ENCODE results near the gene MARVELD3. TPM values are rescaled to one million over a fixed set of nuclear protein-coding genes. Genes with fewer than 3 reads are reported as not detected.

Gene MARVELD3
- total and polyA plus RNA-seq, 2 of the 8 experiments (the other 6 are each of a cell fraction or from before 2014, with no cell fraction given): 18.0 to 34.8 TPM

- TF ChIP-seq CHD7 (IDR thresholded peaks at IDR 0.05; ENCODE audit: insufficient replicate concordance, low read length): no peak
- no peak for TF ChIP-seq POU5F1 (IDR thresholded peaks at IDR 0.05; ENCODE audit: low read depth, low read length)
- TF ChIP-seq TCF12 (IDR thresholded peaks at IDR 0.05; ENCODE audit: low read depth, low read length): no peak
- no peak for TF ChIP-seq GABPA (IDR thresholded peaks at IDR 0.05; ENCODE audit: borderline replicate concordance, insufficient read depth, low read length)
- TF ChIP-seq SUZ12 (IDR thresholded peaks at IDR 0.05; ENCODE audit: low read length): no peak
- TF ChIP-seq RXRA (IDR thresholded peaks at IDR 0.05; ENCODE audit: insufficient read depth, low read depth, low read length): no peak
- TF ChIP-seq RAD21 (IDR thresholded peaks at IDR 0.05 in 1 of 2, conservative IDR thresholded peaks at IDR 0.05 in 1 of 2; ENCODE audit: low read depth in 2 of 2, low read length in 2 of 2): no peak
- TF ChIP-seq, protein P1, sequence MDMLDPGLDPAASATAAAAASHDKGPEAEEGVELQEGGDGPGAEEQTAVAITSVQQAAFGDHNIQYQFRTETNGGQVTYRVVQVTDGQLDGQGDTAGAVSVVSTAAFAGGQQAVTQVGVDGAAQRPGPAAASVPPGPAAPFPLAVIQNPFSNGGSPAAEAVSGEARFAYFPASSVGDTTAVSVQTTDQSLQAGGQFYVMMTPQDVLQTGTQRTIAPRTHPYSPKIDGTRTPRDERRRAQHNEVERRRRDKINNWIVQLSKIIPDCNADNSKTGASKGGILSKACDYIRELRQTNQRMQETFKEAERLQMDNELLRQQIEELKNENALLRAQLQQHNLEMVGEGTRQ (IDR thresholded peaks at IDR 0.05; ENCODE audit: low read length): no peak
- TF ChIP-seq CTBP2 (IDR thresholded peaks at IDR 0.05; ENCODE audit: borderline replicate concordance, insufficient read depth, insufficient read length, low read length): no peak
- no peak for TF ChIP-seq JUND (IDR thresholded peaks at IDR 0.05; ENCODE audit: low read length)
Measured at GRCh38 chr16:71631776-71632175, 5.8 kb downstream of the MARVELD3 start (continued).

Data from H1 (cell line).